ENCODE measurements around the gene SERPINB10. TPM values are rescaled to one million over a fixed set of nuclear protein-coding genes. Genes with fewer than 3 reads are reported as not detected.

The SERPINB10 gene
- total and polyA plus RNA-seq, 7 donors = 0.39 TPM; not detected in 6

- H3K27ac ChIP-seq = no peak overlapping the region
- intact Hi-C loops (cut with DNase I) = no loop called here
- no peaks in the 10 kb centered on the region for H3K4me1 ChIP-seq
- H3K4me3 ChIP-seq = no peak overlapping the region
- no peaks in the 10 kb centered on the region for H3K9me3 ChIP-seq
- ATAC-seq = no peak
- peaks cover 3 to 5% (median 5%) of the 10 kb centered on the region in 3 donors for H3K27me3 ChIP-seq (ENCODE audit: insufficient read depth in 3 of 3, low read length in 2 of 3)
- no peaks in the 10 kb centered on the region for H3K36me3 ChIP-seq (ENCODE audit: insufficient read depth in 1 of 2, low read depth in 1 of 2)
- 38 to 45% (median 40%) methylated on average over 5 of the region's 5 CpGs for WGBS, 3 donors
- DNase-seq = no peak
- no peak for TF ChIP-seq CTCF (IDR thresholded peaks at IDR 0.05)
Measured at GRCh38 chr18:63953811-63954210, 46.1 kb downstream of the SERPINB10 start.

- H3K27ac ChIP-seq = no peak overlapping the region
- H3K36me3 ChIP-seq (ENCODE audit: insufficient read depth in 1 of 2, low read depth in 1 of 2) = no peaks in the 10 kb centered on the region
- no peaks in the 10 kb centered on the region for H3K9me3 ChIP-seq
- DNase-seq (no peak), ATAC-seq (no peak)
- H3K4me3 ChIP-seq = no peak overlapping the region
- H3K4me1 ChIP-seq = no peaks in the 10 kb centered on the region
- TF ChIP-seq CTCF (IDR thresholded peaks at IDR 0.05) = no peak
- H3K27me3 ChIP-seq (ENCODE audit: insufficient read depth in 3 of 3, low read length in 2 of 3) = peaks cover 3% of the 10 kb centered on the region in 3 donors
- 32 to 42% (median 37%) methylated on average over 4 of the region's 4 CpGs for WGBS, 3 donors
- intact Hi-C loops (cut with DNase I) = no loop called here
Measured at GRCh38 chr18:63956755-63957154, 49.0 kb downstream of the SERPINB10 start.

- H3K4me3 ChIP-seq = no peak overlapping the region
- no peak overlapping the region for H3K27ac ChIP-seq
- no peak for DNase-seq
- WGBS, 3 donors = 64 to 79% (median 71%) methylated on average over 1 of the region's 1 CpG
- intact Hi-C loops (cut with DNase I) = loop anchor here in 1 of 2 donors (5.0 kb wide), 1 partner anchor 36 kb away; no protein-coding TSS in a partner anchor
- H3K36me3 ChIP-seq (ENCODE audit: insufficient read depth in 1 of 2, low read depth in 1 of 2) = no peaks in the 10 kb centered on the region
- no peaks in the 10 kb centered on the region for H3K9me3 ChIP-seq
- no peaks in the 10 kb centered on the region for H3K4me1 ChIP-seq
- TF ChIP-seq CTCF (IDR thresholded peaks at IDR 0.05) = no peak
- no peak for ATAC-seq
- H3K27me3 ChIP-seq (ENCODE audit: insufficient read depth in 3 of 3, low read length in 2 of 3) = peaks cover under 1 to 4% (median 2%) of the 10 kb centered on the region in 3 donors
Measured at GRCh38 chr18:63960891-63961290, 53.1 kb downstream of the SERPINB10 start.

GRCh38 chr18:63961435-63961980 is 53.8 kb downstream of the SERPINB10 start:
- H3K4me3 ChIP-seq = no peak overlapping the region
- no peaks in the 10 kb centered on the region for H3K9me3 ChIP-seq
- intact Hi-C loops (cut with DNase I) = loop anchor here in 1 of 2 donors (5.0 kb wide), 1 partner anchor 36 kb away; no protein-coding TSS in a partner anchor
- H3K27me3 ChIP-seq (ENCODE audit: insufficient read depth in 3 of 3, low read length in 2 of 3) = peaks cover 0 to 4% (median 2%) of the 10 kb centered on the region in 3 donors
- TF ChIP-seq CTCF (IDR thresholded peaks at IDR 0.05) = no peak
- 54 to 61% (median 57%) methylated on average over 5 of the region's 5 CpGs for WGBS, 3 donors
- no peaks in the 10 kb centered on the region for H3K4me1 ChIP-seq
- no peak for DNase-seq
- ATAC-seq = no peak
- no peaks in the 10 kb centered on the region for H3K36me3 ChIP-seq (ENCODE audit: insufficient read depth in 1 of 2, low read depth in 1 of 2)
- no peak overlapping the region for H3K27ac ChIP-seq

DNA sequence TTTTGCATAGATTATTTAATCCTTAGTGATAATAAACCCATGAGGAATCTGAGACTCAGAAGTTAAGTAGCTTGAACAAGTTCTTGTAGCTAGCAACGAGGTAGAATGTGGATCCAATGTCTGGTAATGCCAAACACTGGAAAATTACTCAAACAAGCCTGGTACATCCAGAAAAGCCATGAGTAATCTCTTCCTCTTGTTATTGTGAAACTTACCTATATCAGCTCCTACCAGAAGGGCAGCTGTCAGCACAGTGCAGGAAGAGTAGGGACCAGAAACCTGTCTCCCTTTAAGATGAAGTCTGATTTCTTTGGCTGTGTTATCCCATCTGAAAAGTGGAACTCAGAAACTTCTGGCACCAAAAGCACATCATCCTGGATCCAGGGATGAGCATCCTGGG is 54.4 kb downstream of the SERPINB10 start:
- TF ChIP-seq CTCF (IDR thresholded peaks at IDR 0.05) = no peak
- no peak overlapping the region for H3K27ac ChIP-seq
- ATAC-seq = no peak
- H3K4me3 ChIP-seq = no peak overlapping the region
- intact Hi-C loops (cut with DNase I) = loop anchor here in 1 of 2 donors (5.0 kb wide), 1 partner anchor 35 kb away; no protein-coding TSS in a partner anchor
- H3K36me3 ChIP-seq (ENCODE audit: insufficient read depth in 1 of 2, low read depth in 1 of 2) = no peaks in the 10 kb centered on the region
- no peaks in the 10 kb centered on the region for H3K9me3 ChIP-seq
- no peaks in the 10 kb centered on the region for H3K4me1 ChIP-seq
- peaks cover 0 to 4% (median 2%) of the 10 kb centered on the region in 3 donors for H3K27me3 ChIP-seq (ENCODE audit: insufficient read depth in 3 of 3, low read length in 2 of 3)
- WGBS, 3 donors = 32 to 50% (median 37%) methylated on average over 1 of the region's 1 CpG
- no peak for DNase-seq

Data from psoas muscle (tissue), 8 donors.